OCI-LY1 (cell line): ENCODE data around the gene ROR2.
"Not testable (repeated sequence)": the region's sequence is repeated elsewhere in the genome, so short reads cannot be mapped to it uniquely, and the experiment has no call there.

Experiments
- H2AFZ ChIP-seq: fragments of 200-600 bp; sonication (generic), shearing (Covaris generic); 2 replicates; pipeline ENCODE4 v1.6.0; 2014; ENCODE audit warnings: antibody characterized with exemption, mild to moderate bottlenecking, low read length
- H3F3A ChIP-seq: fragments of 200-600 bp; sonication (generic), shearing (Covaris generic); 2 replicates; pipeline ENCODE4 v1.6.0; 2014; ENCODE audit warnings: mild to moderate bottlenecking, antibody characterized with exemption, low read length, moderate library complexity; ENCODE audit not compliant: insufficient read depth
- H3K27ac ChIP-seq: fragments of 200-600 bp; sonication (generic); 2 replicates; pipeline ENCODE4 v1.5.1; 2014; ENCODE audit warnings: low read length, mixed run types, mild to moderate bottlenecking, low read depth; ENCODE audit not compliant: poor library complexity, severe bottlenecking
- H3K27me3 ChIP-seq: fragments of 200-600 bp; sonication (generic); 2 replicates; pipeline ENCODE4 v1.6.0; 2014; ENCODE audit warnings: antibody characterized with exemption, mild to moderate bottlenecking, low read length, moderate library complexity; ENCODE audit not compliant: insufficient read depth
- H3K36me3 ChIP-seq: fragments of 200-600 bp; sonication (generic); 2 replicates; pipeline ENCODE4 v1.6.1; 2014; ENCODE audit warnings: mild to moderate bottlenecking, antibody characterized with exemption, low read length, moderate library complexity, mixed read lengths; ENCODE audit not compliant: insufficient read depth
- H3K4me1 ChIP-seq: fragments of 200-600 bp; sonication (generic); 2 replicates; pipeline ENCODE4 v1.5.1; 2014; ENCODE audit warnings: mild to moderate bottlenecking, low read length, moderate library complexity; ENCODE audit not compliant: insufficient read depth, severe bottlenecking
- H3K4me2 ChIP-seq: fragments of 200-600 bp; sonication (generic), shearing (Covaris generic); 2 replicates; pipeline ENCODE4 v1.6.1; 2014; ENCODE audit warnings: low read length
- H3K4me3 ChIP-seq: fragments of 200-600 bp; sonication (generic); 2 replicates; pipeline ENCODE4 v1.5.1; 2014; ENCODE audit warnings: low read length, low read depth, mild to moderate bottlenecking, mixed read lengths; ENCODE audit not compliant: poor library complexity, severe bottlenecking
- H3K79me2 ChIP-seq: fragments of 200-600 bp; shearing (Covaris generic); 2 replicates; pipeline ENCODE4 v1.6.1; 2016; ENCODE audit warnings: mixed run types, low read length, mixed read lengths; ENCODE audit not compliant: insufficient read depth
- H3K9ac ChIP-seq: fragments of 200-600 bp; sonication (generic), shearing (Covaris generic); 2 replicates; pipeline ENCODE4 v1.6.1; 2014; ENCODE audit warnings: mild to moderate bottlenecking, low read length, mixed read lengths
- H3K9me2 ChIP-seq: fragments of 200-600 bp; sonication (generic), shearing (Covaris generic); 2 replicates; pipeline ENCODE4 v1.6.1; 2014; ENCODE audit warnings: low read depth, mild to moderate bottlenecking, low read length, mixed read lengths
- H3K9me3 ChIP-seq: fragments of 200-600 bp; shearing (Covaris generic); 2 replicates; pipeline ENCODE4 v1.6.1; 2014; ENCODE audit warnings: low read length, mixed read lengths
- H4K20me1 ChIP-seq: fragments of 200-600 bp; sonication (generic), shearing (Covaris generic); 2 replicates; pipeline ENCODE4 v1.6.0; 2016; ENCODE audit warnings: mild to moderate bottlenecking, low read length; ENCODE audit not compliant: insufficient read depth
- EZH2 ChIP-seq: fragments of 200-600 bp; sonication (generic), shearing (Covaris generic); IDR thresholded peaks from 2 replicates; pipeline ENCODE4 v1.8.0; 2017; ENCODE audit warnings: borderline replicate concordance, mixed run types, mild to moderate bottlenecking, antibody characterized with exemption, low read length, moderate library complexity, mixed read lengths
- TF ChIP-seq, protein P1 (sequence below): fragments of 200-600 bp; sonication (generic), shearing (Covaris generic); IDR thresholded peaks from 2 replicates; pipeline ENCODE4 v1.5.1; 2017; ENCODE audit warnings: mild to moderate bottlenecking, antibody characterized with exemption, low read length, moderate library complexity, mixed read lengths

The ROR2 gene

DNA sequence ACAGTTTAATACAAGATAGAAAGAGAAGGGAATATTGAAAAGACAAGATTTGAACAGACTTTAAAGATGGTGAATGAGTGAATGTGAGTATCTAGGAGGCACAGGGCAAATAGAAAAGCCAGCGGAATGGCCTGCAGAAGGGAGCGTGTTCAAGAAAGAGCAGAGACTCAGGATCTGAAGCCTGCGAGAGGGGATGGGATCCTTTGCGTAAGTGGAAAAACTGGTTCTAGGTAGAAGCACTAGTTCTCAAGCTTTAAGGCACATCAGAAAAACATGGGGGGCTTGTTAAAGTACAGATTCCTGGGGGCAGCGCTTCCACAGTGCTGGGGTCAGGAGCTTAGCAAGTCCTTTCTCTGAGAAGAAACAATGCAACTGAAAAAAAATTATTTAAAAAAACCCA, 431.6 kb downstream of the ROR2 start:
- Histone ChIP-seq H3K27me3 (0 out of 2 replicates have a peak, but pooled peaks cover 3% of the 10 kb centered on the region), H3K27ac (no peak overlapping the region), H3K4me2 (no peak overlapping the region), H3F3A (no peaks in the 10 kb centered on the region), H3K4me1 (no peaks in the 10 kb centered on the region), H4K20me1 (no peaks in the 10 kb centered on the region), H3K9ac (no peak overlapping the region), H3K9me3 (no peaks in the 10 kb centered on the region), H3K36me3 (no peaks in the 10 kb centered on the region), H2AFZ (no peak overlapping the region), H3K79me2 (no peaks in the 10 kb centered on the region), H3K9me2 (no peaks in the 10 kb centered on the region), H3K4me3 (no peak overlapping the region)
- TF ChIP-seq EZH2 = no peak
- TF ChIP-seq, protein P1, sequence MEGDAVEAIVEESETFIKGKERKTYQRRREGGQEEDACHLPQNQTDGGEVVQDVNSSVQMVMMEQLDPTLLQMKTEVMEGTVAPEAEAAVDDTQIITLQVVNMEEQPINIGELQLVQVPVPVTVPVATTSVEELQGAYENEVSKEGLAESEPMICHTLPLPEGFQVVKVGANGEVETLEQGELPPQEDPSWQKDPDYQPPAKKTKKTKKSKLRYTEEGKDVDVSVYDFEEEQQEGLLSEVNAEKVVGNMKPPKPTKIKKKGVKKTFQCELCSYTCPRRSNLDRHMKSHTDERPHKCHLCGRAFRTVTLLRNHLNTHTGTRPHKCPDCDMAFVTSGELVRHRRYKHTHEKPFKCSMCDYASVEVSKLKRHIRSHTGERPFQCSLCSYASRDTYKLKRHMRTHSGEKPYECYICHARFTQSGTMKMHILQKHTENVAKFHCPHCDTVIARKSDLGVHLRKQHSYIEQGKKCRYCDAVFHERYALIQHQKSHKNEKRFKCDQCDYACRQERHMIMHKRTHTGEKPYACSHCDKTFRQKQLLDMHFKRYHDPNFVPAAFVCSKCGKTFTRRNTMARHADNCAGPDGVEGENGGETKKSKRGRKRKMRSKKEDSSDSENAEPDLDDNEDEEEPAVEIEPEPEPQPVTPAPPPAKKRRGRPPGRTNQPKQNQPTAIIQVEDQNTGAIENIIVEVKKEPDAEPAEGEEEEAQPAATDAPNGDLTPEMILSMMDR = no peak

DNA sequence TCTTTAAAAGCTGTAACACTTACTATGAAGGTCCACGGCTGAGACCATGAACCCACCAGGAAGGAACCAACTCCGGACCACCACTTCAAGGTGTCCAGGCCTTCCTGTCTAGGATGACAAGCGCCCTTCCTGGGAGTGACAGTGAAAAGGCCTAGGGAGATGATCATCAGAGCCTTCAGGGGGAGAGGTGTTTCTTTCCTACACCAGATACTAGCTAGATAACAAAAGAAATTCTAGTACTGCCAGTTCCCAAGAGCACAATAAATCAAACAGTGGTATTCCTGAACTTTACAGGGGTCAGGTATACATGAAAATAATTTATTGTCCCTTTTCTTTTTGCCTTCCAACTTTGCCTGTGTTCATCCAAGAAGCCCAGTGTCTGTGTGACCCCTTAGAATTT, 432.2 kb downstream of the ROR2 start:
- no peaks in the 10 kb centered on the region for H3K79me2 ChIP-seq
- H3K27ac ChIP-seq = no peak overlapping the region
- H3F3A ChIP-seq = no peaks in the 10 kb centered on the region
- no peak for TF ChIP-seq EZH2
- TF ChIP-seq, protein P1 = no peak
- no peak overlapping the region for H3K4me3 ChIP-seq
- H3K9ac ChIP-seq = no peak overlapping the region
- no peaks in the 10 kb centered on the region for H3K9me3 ChIP-seq
- H3K9me2 ChIP-seq = no peaks in the 10 kb centered on the region
- no peaks in the 10 kb centered on the region for H4K20me1 ChIP-seq
- H2AFZ ChIP-seq = no peak overlapping the region
- H3K36me3 ChIP-seq = no peaks in the 10 kb centered on the region
- H3K27me3 ChIP-seq = 0 out of 2 replicates have a peak, but pooled peaks cover 3% of the 10 kb centered on the region
- H3K4me2 ChIP-seq = no peak overlapping the region
- H3K4me1 ChIP-seq = no peaks in the 10 kb centered on the region

GRCh38 chr9:91517332-91517731, 432.7 kb downstream of the ROR2 start:
- not testable (repeated sequence) for H3K9me3 ChIP-seq, H2AFZ ChIP-seq, H3K27ac ChIP-seq, H3K27me3 ChIP-seq, H4K20me1 ChIP-seq, H3K36me3 ChIP-seq, H3K9me2 ChIP-seq, H3K4me3 ChIP-seq, H3K9ac ChIP-seq, H3K4me1 ChIP-seq, H3F3A ChIP-seq, H3K79me2 ChIP-seq, H3K4me2 ChIP-seq

DNA sequence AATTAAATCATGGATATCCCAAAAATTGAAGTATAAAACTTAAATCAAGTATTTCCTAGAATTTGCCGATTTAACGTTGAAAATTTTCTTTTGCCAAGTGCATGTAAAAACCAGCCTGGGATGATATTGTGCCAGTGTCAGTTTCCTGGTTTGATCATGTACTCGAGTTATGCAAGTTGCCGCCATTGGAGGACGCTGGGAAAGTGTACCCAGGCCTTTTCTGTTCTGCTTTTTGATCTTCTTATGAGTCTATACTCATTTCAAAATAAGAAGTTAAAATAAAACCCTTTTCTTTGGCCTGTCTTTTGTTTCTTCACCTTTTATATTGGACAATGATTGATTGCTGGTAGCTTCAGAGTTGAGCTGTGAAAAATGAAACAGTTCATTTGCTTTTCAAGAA, 433.3 kb downstream of the ROR2 start:
- H3K4me3 ChIP-seq = no peak overlapping the region
- no peaks in the 10 kb centered on the region for H3K9me2 ChIP-seq
- H3K9ac ChIP-seq = no peak overlapping the region
- no peaks in the 10 kb centered on the region for H3K79me2 ChIP-seq
- TF ChIP-seq EZH2 = no peak
- TF ChIP-seq, protein P1 = no peak
- no peaks in the 10 kb centered on the region for H3K9me3 ChIP-seq
- H3K36me3 ChIP-seq = no peaks in the 10 kb centered on the region
- no peaks in the 10 kb centered on the region for H3K4me1 ChIP-seq
- H3K27ac ChIP-seq = no peak overlapping the region
- no peak overlapping the region for H3K4me2 ChIP-seq
- no peaks in the 10 kb centered on the region for H4K20me1 ChIP-seq
- H2AFZ ChIP-seq = no peak overlapping the region
- no peaks in the 10 kb centered on the region for H3F3A ChIP-seq
- 0 out of 2 replicates have a peak, but pooled peaks cover 3% of the 10 kb centered on the region for H3K27me3 ChIP-seq
